Hepatocyte (in vitro differentiated cells): Measurements from ENCODE around the gene TUBB2A.

ENCODE experiments used
- CTCF ChIP-seq: fragments of 200-600 bp; sonication (generic); IDR thresholded peaks from 2 replicates; pipeline ENCODE4 v1.5.1; 2016; ENCODE audit warnings: antibody characterized with exemption, mild to moderate bottlenecking; ENCODE audit not compliant: poor library complexity
- EZH2 ChIP-seq: fragments of 200-600 bp; sonication (generic); IDR thresholded peaks from 2 replicates; pipeline ENCODE4 v1.6.1; 2016; ENCODE audit warnings: antibody characterized with exemption, mild to moderate bottlenecking, borderline replicate concordance

- no peak for TF ChIP-seq CTCF
- no peak for TF ChIP-seq EZH2
These were observed 29.6 kb upstream of the TUBB2A start for GRCh38 chr6:3186974-3187382.
